AG04450 (cell line): ENCODE measurements around the gene TLR2. TPM values are rescaled to one million over a fixed set of nuclear protein-coding genes. Genes with fewer than 3 reads are reported as not detected.

ENCODE experiments used
- CTCF ChIA-PET: fragments of 300-600, 350-600 bp; formaldehyde crosslinking; extraction: SDS; loops from one replicate; lab custom pipeline; 2022; ENCODE audit warnings: antibody characterized with exemption, inconsistent platforms; lab: Charles Lee
- POLR2A ChIA-PET: fragments of 350-600 bp; formaldehyde crosslinking; extraction: SDS; loops from one replicate; lab custom pipeline; 2021; ENCODE audit warnings: antibody characterized with exemption, inconsistent platforms; lab: Yijun Ruan, JAX
- DNase-seq: peaks from one replicate; pipeline ENCODE4 v3.0.0-alpha.2; 2011; ENCODE audit warnings: low read depth, low spot score
- H3K27ac ChIP-seq: one replicate; pipeline ENCODE4 v1.5.1; 2012; ENCODE audit warnings: low read depth, low read length, control low read depth
- H3K27me3 ChIP-seq: one replicate; pipeline ENCODE4 v1.6.0; 2012; ENCODE audit warnings: low read length; ENCODE audit not compliant: control insufficient read depth, insufficient read depth
- H3K4me3 ChIP-seq: 2 replicates; pipeline ENCODE4 v1.5.1; 2011; ENCODE audit warnings: mild to moderate bottlenecking, low read depth, low read length, control low read depth
- H3K9me3 ChIP-seq: 2 replicates; pipeline ENCODE4 v1.5.1; 2012; ENCODE audit warnings: low read length; ENCODE audit not compliant: control insufficient read depth, insufficient read depth
- CTCF ChIP-seq: IDR thresholded peaks from 2 replicates; pipeline ENCODE4 v1.5.1; 2011; ENCODE audit warnings: low read depth, low read length, control low read depth, inconsistent platforms
- polyA minus RNA-seq: library from RNA; depleted of rRNA, polyadenylated mRNA; stranded (reverse); fragments of >200 nt; gene quantifications from 2 replicates; pipeline ENCODE4 v1.2.3, GENCODE V29; 2011; rRNA and poly(A)+ RNA removed
- polyA plus RNA-seq: library from polyadenylated mRNA; depleted of rRNA; stranded (reverse); fragments of >200 nt; gene quantifications from 2 replicates; pipeline ENCODE4 v1.2.3, GENCODE V29; 2011; rRNA removed

Gene TLR2
- polyA plus RNA-seq = 0.22 and 0.24 TPM in 2 replicates
- polyA minus RNA-seq = 0.28 TPM in 1 of 2 replicates, not detected in the other

GRCh38 chr4:153684182-153684970 is at the start of gene TLR2:
TSS of gene TLR2 (plus strand) at chr4:153684280. CDS start at chr4:153702908, 18,628 bp downstream.
- Histone ChIP-seq H3K27ac (no peak within 1 kb of the TSS), H3K4me3 (peak within 1 kb of the TSS; percentile 55), H3K9me3 (peaks cover 21% of the 10 kb centered on the region), H3K27me3 (peaks cover 39% of the 10 kb centered on the region)
- POLR2A ChIA-PET = no interaction called here
- CTCF ChIA-PET = interaction anchor here (1.1 kb wide), 2 partner anchors 10 to 14 kb away, joined by 4 to 5 read pairs; no protein-coding TSS in a partner anchor
- TF ChIP-seq CTCF = no peak
- DNase-seq = no peak

GRCh38 chr4:153634738-153635353 is 49.2 kb upstream of the TLR2 start:
- CTCF ChIA-PET = interaction anchor here (0.7 to 2.2 kb wide), 7 partner anchors 9 to 492 kb away, joined by 3 to 19 read pairs (median 4); no protein-coding TSS in a partner anchor
- H3K27ac ChIP-seq = no peak overlapping the region
- POLR2A ChIA-PET = no interaction called here
- H3K27me3 ChIP-seq = no peaks in the 10 kb centered on the region
- DNase-seq = no peak
- H3K4me3 ChIP-seq = no peak overlapping the region
- H3K9me3 ChIP-seq = no peaks in the 10 kb centered on the region
- TF ChIP-seq CTCF = peak; percentile 55

GRCh38 chr4:153635846-153636245 is 48.2 kb upstream of the TLR2 start:
- no peaks in the 10 kb centered on the region for H3K9me3 ChIP-seq
- TF ChIP-seq CTCF = no peak
- no peak overlapping the region for H3K27ac ChIP-seq
- H3K4me3 ChIP-seq = no peak overlapping the region
- H3K27me3 ChIP-seq = no peaks in the 10 kb centered on the region
- CTCF ChIA-PET = interaction anchor here (0.5 to 2.2 kb wide), 3 partner anchors 8 to 114 kb away, joined by 3 to 19 read pairs (median 6); no protein-coding TSS in a partner anchor
- no peak for DNase-seq
- POLR2A ChIA-PET = no interaction called here

- ChIA-PET POLR2A (no interaction called here), CTCF (interaction anchor here (1.5 kb wide), 1 partner anchor 113 kb away, joined by 3 read pairs; no protein-coding TSS in a partner anchor)
- H3K4me3 ChIP-seq = no peak overlapping the region
- TF ChIP-seq CTCF = no peak
- no peaks in the 10 kb centered on the region for H3K9me3 ChIP-seq
- DNase-seq = no peak
- no peaks in the 10 kb centered on the region for H3K27me3 ChIP-seq
- H3K27ac ChIP-seq = no peak overlapping the region
Observed at GRCh38 chr4:153637201-153637600, 46.9 kb upstream of the TLR2 start.
